HG02840 (cell line): ENCODE results near the gene OSBPL6.
A peak's percentile ranks its signal among the peaks of the same experiment; 100 is the strongest.
"Not testable (repeated sequence)": the region's sequence is repeated elsewhere in the genome, so short reads cannot be mapped to it uniquely, and the experiment has no call there.

Source experiments
- ATAC-seq: cut with Tn5 transposase; IDR thresholded peaks from one replicate; pipeline ENCODE4 v1.9.1; 2021; ENCODE audit warnings: mild to moderate bottlenecking, moderate library complexity, moderate number of reproducible peaks; ENCODE audit not compliant: unreplicated experiment, low FRiP score

Gene OSBPL6

DNA sequence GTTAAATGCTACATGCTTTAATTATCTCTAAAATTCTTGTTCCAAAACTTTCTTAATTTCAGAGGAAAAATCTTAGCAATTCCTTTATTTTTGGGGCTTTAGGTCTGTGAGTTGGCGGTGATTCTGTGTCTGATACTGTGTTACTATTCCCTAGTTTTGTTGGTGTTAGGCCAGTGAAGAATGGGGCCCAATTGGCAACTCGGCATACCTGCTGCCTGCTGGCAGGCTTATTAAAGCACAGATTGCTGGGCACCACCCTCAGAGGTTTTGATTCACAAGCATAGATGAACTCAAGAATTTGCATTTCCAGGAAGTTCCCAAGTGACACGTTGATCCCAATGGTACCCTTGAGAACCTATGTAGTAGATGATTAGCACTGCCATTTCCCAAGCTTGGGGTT, 101.6 kb downstream of the OSBPL6 start:
- no peak for ATAC-seq

DNA sequence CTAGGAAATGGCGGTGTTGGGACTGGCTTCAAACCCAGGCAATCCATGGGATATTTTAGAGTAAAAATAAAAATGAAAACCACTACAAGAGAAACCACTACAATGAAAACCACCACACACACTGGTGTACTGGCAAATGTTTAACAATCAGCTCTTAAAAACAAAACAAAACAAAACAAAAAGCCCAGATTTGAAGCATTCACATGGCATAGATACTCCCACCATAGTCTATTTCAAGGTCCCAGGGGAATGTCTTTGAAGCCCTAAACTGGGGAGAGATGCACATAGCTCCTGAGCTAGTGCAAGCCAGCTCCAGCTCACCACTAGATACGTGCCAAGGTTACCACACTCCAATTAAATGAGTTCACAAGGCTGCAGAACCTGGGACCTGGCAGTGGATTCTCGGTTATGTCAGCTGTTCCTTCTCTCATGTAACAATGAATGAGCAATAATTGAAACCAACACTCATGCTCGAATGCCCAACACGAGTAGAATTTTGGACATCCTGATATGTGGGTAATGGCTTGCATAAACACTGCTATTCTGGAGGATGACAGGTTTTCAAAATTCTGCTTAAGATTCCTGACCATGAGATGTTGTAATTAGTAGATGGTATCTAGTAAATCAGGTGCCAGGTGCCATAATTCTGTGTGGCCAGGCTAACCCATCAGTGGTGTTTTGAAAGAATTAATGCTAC, 102.2 kb downstream of the OSBPL6 start:
- ATAC-seq: no peak

GRCh38 chr2:178297091-178297411, 102.7 kb downstream of the OSBPL6 start:
- ATAC-seq: no peak

GRCh38 chr2:178298785-178299212, 104.5 kb downstream of the OSBPL6 start:
- ATAC-seq: no peak

GRCh38 chr2:178301649-178302238, 107.4 kb downstream of the OSBPL6 start:
- no peak for ATAC-seq

DNA sequence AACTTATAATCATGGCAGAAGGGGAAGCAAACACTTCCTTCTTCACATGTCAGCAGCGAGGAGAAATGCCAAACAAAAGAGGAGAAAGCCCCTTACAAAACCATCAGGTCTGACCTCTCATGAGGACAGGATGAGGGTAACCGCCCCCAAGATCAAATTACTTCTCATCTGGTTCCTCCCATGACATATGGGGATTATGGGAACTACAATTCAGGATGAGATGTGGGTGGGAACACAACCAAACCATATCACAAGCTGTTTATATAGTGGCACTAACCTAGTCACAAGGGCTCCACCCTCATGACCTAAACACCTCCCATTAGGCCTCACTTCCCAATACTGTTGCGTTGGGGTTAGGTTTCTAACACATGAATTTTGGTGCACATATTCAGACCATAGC, 110.0 kb downstream of the OSBPL6 start:
- ATAC-seq: no peak

DNA sequence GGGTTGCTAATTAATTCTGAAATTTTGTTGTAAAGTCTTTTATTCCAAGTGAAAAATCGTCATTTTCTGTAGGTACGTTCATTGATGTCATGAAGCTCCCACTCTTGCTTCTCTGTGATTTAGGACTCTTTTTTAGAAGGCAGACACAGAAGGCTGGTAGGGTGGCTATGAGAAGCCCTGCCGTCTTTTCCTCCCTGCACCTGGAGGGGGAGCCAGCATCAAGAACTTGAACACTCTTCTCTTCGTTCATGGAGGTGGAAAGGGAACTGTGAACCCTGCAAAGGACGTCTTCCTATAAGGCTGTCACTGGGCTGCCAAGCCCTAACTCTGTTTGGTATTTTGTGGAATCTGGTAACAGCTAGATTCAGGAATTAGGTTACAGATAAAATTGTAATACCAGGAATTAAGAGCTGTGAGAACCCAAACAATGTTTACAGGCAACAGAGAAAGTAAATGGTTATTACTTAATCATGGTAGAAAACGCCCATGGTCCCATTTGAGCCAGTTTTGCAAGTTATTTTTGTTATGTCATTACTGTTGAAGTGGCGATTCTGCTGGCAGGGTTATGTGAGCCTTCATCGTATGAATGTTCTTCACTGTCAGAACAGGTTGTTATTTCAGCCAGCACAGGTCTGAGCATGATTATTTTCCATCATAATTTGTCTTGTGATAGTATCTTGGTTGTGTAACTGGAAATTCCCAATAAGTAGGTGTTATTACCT, 112.2 kb downstream of the OSBPL6 start:
- ATAC-seq: peak; percentile 91

- ATAC-seq: no peak
Measured at GRCh38 chr2:178307650-178308049, 113.3 kb downstream of the OSBPL6 start.

DNA sequence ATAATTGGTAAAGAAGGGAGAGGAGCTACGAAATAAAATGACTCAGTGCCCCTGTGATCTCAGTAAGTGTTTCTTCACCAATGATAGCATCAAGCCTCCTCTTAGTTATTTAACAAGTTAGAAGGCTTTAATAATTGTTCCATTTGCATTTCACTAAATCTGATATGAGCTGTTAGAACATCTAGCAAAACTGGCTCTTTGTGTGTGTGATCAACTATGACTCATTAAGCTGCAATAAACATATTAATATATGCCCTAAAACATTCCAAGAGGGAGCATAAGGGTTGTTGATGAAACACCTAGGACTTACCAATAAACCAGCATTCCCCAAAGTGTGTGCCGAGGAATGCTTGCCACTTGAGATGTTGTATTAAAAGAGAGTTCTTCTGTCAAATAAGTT, 115.2 kb downstream of the OSBPL6 start:
- ATAC-seq: no peak

GRCh38 chr2:178315078-178315477, 120.8 kb downstream of the OSBPL6 start:
- no peak for ATAC-seq

GRCh38 chr2:178315488-178315948, 121.2 kb downstream of the OSBPL6 start:
- ATAC-seq: no peak

GRCh38 chr2:178317811-178318210, 123.5 kb downstream of the OSBPL6 start:
- no peak for ATAC-seq

GRCh38 chr2:178320011-178320585, 125.8 kb downstream of the OSBPL6 start:
- no peak for ATAC-seq

- no peak for ATAC-seq
Measured at GRCh38 chr2:178322068-178322467, 127.8 kb downstream of the OSBPL6 start.

DNA sequence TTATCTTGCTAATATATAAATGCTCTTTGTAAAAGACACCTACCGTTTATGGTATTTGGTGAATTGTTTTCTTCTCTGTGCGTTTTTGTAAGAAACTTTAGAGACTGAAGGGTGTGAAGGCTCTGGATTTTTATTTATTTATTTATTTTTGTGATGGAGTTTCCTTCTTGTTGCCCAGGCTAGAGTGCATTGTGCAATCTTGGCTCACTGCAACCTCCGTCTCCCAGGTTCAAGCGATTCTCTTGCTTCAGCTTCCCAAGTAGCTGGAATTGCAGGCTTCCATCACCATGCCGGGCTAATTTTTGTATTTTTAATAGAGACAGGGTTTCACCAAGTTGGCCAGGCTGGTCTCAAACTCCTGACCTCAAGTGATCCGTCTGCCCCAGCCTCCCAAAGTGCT, 129.0 kb downstream of the OSBPL6 start:
- ATAC-seq: not testable (repeated sequence)

- no peak for ATAC-seq
Measured at GRCh38 chr2:178324077-178324476, 129.8 kb downstream of the OSBPL6 start.

DNA sequence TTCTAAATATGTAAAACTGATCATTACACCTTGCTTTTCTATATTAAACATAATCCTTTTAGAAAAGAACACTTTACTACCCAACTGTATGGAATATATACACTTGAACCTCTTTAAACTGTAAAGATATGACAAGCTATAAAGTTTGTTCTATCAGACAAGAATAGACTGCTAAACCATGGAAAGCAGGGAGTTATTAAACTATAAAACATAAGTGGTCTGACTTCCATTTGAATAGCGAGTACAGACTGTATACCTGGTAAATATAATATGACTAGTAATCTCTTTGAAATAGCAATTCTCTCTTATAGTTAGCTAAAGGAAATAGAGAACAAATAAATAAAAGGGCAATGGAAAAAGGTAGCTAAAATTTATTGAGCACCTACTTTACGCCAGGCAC, 131.0 kb downstream of the OSBPL6 start:
- ATAC-seq: no peak

DNA sequence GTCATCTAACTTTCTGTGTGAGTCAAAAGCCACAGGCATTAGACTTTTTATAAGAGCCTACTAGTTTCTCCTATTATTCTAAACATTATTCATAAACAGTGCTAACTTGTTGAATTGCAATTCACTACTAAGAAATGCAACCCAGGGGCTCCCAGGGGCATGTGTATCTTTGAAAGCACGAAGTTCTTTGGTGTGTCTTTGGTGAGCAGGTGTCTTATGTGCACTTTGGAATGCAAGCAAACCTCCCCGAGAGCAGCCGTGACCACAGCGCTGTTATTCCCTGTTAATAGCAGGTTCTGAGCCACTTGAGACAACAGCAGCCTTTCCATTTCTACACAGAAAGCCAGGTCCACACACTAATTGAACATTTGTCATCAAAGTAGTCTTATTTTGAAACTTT, 133.2 kb downstream of the OSBPL6 start:
- no peak for ATAC-seq

GRCh38 chr2:178328037-178328436, 133.7 kb downstream of the OSBPL6 start:
- no peak for ATAC-seq

DNA sequence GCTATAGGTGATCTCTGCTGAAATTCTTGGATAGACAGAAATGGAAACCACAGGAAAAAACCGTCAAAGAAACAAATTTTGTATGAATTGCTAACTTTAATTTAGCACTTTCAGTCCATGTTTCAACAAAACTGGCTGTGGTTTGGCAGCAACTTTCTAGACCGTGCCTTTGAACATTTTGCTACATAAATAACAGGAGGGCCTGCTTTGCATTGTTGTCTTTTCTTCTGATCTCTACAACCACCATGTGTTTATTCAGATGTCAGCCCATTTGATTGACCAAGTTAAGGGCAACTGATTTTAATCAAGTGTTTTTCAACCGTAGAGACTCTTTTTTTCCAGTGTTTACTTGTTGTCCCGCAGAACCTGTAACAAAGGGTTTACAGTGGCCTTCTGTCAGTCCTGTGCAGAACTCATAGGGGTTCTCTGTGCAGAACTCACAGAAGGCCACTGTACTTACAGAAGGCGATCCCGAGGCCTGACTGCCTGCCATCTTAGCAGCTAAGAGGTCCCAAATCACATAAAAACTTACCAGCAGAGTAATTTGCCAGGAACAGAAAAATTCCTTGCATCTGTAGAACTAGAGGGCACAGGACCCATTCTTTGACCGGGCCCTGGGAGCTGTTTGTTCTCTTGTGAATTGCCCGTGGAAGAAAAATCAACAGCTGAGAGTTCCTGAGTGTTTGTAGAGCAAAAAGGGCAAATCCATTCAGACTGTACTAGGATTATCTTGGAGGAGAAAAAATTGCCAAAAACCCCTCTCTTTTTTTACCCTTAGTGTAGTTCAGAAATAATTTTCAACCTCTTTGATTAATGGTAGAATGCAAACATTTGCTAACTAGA, 136.1 kb downstream of the OSBPL6 start:
- ATAC-seq: no peak
